ENCODE results near the gene ANKRD49.

Gene ANKRD49

DNA sequence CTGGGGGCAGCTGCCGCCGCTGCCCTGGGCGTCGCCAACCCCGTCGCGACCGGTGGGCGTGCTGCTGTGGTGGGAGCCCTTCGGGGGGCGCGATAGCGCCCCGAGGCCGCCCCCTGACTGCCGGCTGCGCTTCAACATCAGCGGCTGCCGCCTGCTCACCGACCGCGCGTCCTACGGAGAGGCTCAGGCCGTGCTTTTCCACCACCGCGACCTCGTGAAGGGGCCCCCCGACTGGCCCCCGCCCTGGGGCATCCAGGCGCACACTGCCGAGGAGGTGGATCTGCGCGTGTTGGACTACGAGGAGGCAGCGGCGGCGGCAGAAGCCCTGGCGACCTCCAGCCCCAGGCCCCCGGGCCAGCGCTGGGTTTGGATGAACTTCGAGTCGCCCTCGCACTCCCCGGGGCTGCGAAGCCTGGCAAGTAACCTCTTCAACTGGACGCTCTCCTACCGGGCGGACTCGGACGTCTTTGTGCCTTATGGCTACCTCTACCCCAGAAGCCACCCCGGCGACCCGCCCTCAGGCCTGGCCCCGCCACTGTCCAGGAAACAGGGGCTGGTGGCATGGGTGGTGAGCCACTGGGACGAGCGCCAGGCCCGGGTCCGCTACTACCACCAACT lies 51.0 kb downstream of the ANKRD49 start:
- DNase-seq: peak; percentile 39

DNA sequence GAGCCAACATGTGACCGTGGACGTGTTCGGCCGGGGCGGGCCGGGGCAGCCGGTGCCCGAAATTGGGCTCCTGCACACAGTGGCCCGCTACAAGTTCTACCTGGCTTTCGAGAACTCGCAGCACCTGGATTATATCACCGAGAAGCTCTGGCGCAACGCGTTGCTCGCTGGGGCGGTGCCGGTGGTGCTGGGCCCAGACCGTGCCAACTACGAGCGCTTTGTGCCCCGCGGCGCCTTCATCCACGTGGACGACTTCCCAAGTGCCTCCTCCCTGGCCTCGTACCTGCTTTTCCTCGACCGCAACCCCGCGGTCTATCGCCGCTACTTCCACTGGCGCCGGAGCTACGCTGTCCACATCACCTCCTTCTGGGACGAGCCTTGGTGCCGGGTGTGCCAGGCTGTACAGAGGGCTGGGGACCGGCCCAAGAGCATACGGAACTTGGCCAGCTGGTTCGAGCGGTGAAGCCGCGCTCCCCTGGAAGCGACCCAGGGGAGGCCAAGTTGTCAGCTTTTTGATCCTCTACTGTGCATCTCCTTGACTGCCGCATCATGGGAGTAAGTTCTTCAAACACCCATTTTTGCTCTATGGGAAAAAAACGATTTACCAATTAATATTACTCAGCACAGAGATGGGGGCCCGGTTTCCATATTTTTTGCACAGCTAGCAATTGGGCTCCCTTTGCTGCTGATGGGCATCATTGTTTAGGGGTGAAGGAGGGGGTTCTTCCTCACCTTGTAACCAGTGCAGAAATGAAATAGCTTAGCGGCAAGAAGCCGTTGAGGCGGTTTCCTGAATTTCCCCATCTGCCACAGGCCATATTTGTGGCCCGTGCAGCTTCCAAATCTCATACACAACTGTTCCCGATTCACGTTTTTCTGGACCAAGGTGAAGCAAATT lies 51.7 kb downstream of the ANKRD49 start:
- DNase-seq: no peak

DNA sequence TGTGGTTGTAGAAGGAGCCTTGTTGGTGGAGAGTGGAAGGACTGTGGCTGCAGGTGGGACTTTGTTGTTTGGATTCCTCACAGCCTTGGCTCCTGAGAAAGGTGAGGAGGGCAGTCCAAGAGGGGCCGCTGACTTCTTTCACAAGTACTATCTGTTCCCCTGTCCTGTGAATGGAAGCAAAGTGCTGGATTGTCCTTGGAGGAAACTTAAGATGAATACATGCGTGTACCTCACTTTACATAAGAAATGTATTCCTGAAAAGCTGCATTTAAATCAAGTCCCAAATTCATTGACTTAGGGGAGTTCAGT lies 52.3 kb downstream of the ANKRD49 start:
- no peak for DNase-seq

DNA sequence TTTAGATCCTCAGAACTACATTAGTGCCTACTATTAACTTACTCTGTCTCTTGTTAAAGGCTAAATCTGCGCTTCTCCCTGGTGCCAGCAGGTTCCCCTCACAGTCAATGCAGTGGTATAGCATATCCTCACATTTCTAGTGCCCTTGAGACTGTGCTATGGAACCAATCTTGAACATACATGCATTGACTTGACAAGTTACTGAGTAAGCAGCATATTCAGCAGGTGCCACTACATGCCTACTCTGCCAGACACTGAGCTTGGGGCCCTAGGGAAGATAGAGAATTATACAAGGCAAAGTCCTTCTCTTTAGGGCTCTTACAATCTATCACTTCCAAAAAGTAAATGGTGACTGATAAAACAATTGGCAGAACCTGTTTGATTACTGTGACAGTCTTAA lies 53.1 kb downstream of the ANKRD49 start:
- DNase-seq: no peak

DNA sequence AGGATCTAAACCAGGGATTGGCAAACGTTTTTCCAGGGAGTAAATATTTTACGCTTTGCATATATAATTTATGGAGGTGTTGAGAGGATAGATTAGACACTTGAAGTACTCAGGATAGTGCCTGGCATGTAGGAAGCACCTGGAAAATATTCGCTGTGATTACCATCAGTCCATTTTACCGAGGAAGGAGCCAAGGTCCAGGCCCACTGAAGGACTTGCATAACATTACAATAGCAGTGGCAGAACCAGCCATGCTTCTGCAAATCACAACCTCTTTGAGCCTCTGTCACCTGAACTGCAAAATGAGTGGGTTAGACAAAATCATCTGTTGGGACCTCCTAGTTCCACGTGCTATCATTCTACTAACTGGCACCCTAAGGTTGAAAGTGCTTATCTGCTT lies 55.4 kb downstream of the ANKRD49 start:
- DNase-seq: no peak

All from inflammatory macrophage treated with lipopolysaccharide for 4 hours (primary cell).